ENCODE data around the gene DEFB123. TPM values are rescaled to one million over a fixed set of nuclear protein-coding genes. Genes with fewer than 3 reads are reported as not detected.
"Not testable (repeated sequence)": the region's sequence is repeated elsewhere in the genome, so short reads cannot be mapped to it uniquely, and the experiment has no call there.

DEFB123 gene, protein sequence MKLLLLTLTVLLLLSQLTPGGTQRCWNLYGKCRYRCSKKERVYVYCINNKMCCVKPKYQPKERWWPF
- not detected for total RNA-seq
- long read RNA-seq = 0 reads

DNA sequence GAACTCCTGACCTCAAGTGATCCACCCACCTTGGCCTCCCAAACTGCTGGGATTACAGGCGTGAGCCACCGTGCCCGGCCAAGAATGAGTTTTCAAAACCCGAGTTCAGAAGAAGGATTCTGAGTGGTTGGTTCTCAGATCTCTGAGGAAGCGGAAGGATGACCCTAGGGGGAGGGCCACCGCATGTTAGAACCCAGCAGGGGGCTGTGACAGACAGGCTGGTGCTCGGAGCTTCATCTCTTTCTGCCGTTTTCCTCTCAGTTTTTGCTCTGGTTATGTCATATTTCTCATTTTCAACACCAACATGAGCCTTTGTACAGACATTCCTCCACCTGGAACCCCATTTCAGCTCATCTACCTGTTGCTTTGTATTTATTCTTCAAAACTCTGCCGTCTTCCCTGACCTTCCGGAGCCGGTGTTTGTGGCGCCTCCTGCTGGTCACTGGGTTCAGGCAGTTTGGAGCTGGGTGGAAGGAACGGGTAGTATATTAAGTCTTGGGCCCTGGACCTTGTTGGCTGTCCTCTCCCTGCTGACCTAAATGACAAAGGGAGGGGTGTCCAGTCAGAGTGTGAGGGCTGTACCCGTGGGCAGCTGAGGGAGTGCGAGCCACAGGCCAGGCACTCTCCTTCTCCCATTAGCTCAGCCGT, at the start of gene DEFB123:
Gene DEFB123, plus strand, starts transcription at position 621 of the 648 bp plus-strand sequence. CDS start 67 bp downstream, outside the sequence.
- ATAC-seq (no peak), DNase-seq (no peak)
- intact Hi-C loops (cut with DNase I) = no loop called here

GRCh38 chr20:31392836-31393235, 47.6 kb upstream of the DEFB123 start:
- intact Hi-C loops (cut with DNase I) = no loop called here
- DNase-seq (no peak), ATAC-seq (no peak)

GRCh38 chr20:31394900-31395299, 45.5 kb upstream of the DEFB123 start:
- intact Hi-C loops (cut with DNase I) = no loop called here
- ATAC-seq (no peak), DNase-seq (no peak)

DNA sequence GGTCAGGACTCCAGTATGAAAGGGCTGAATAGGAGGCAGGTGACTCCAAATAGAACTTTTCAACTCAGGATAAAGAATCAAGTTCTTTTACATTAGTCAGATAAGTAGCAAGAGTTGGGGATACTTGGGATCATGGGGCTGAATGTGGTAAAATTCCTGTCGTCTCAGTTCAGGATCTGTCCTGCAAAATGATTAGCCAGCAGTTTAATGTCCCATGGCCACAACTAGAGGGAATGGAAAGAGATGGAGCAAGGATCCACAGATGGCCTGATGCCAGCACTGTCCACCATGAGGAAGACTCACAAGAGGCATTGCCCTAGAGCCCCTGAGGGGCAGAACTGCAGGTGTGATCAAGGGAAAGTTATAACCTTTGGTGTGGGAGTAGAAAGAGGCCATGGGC, 36.5 kb upstream of the DEFB123 start:
- DNase-seq (no peak), ATAC-seq (no peak)
- intact Hi-C loops (cut with DNase I) = no loop called here

DNA sequence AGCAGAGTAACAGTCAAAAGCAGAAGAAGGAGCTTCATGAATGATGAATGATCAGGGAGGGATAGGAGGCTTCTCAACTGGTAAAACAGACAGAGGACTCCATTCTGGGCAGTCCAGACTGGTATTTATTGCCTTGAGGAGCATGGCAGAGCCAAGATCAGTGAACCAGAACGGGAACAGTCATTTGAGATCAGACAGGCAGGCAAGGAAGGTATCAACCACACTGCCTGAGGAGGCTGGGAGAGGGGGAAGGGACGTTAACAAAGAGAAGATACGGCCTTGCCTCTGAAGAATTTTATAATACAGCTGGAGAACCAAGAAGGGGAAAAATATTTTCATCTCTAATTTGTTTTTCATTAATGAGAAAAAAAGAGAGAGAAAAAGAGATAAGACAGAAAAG, 34.3 kb upstream of the DEFB123 start, which contains the start of gene DEFB121:
Gene DEFB121, minus strand, starts transcription at position 101 of the 400 bp plus-strand sequence. Its CDS starts 63 bp downstream, at position 38.
- ATAC-seq (no peak), DNase-seq (no peak)
- intact Hi-C loops (cut with DNase I) = no loop called here

GRCh38 chr20:31410011-31410410, 30.4 kb upstream of the DEFB123 start:
- ATAC-seq (no peak), DNase-seq (no peak)
- intact Hi-C loops (cut with DNase I) = no loop called here

DNA sequence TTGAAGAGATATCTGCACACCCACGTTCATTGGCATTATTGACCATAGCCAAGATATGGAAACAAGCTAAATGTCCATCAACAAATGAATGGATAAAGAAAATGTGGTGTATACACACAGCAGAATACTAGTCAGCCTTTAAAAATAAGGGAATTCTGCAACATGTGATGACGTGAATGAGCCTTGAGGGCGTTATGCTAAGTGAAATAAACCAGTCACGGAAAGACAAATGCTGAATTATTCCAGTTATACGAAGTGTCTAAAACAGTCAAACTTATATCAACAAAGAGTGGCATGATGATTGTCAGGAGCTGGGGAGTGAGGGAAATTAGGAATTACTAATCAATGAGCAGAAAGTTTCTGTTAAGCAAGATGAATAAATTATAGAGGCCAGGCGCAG, 26.1 kb upstream of the DEFB123 start:
- ATAC-seq = no peak
- no peak for DNase-seq
- intact Hi-C loops (cut with DNase I) = no loop called here

DNA sequence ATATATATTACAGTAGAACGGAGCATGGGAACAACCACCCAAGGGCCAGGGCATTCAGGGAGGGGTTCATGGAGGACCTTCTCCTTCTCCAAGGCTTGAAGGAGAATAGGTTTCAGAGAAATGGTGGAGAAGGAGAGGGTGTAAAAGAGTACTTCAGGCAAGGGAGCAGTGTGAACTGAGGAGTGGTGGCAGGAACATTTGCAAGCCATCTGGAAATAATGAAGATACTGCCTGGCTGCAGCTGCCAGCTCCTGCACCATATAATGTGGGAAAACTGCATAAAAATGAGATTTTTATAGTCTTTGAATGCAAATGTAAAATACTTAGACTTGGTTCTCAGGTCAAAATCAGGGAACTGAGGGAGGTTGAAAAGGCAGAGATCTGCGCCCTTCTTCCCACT, 24.8 kb upstream of the DEFB123 start:
- intact Hi-C loops (cut with DNase I) = no loop called here
- ATAC-seq (no peak), DNase-seq (no peak)

DNA sequence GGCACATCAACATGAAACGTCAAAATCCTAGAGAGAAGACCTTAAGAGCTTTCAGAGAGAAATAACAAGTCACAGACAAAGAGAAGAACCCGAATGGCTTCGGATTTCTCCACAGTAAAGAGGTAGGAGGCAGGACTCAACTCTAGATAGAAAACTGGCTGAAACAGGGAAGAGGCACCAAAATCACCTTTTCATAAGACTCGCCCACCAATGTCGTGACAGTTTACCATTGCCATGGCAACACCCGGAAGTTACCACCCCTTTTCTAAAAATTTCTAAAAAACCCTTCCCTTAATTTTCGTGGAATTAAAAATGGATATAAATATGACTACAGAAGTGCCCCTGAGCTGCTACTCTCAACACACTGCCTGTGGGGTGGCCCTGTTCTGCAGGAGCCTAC, 22.1 kb upstream of the DEFB123 start:
- DNase-seq = no peak
- intact Hi-C loops (cut with DNase I) = no loop called here
- ATAC-seq = no peak

DNA sequence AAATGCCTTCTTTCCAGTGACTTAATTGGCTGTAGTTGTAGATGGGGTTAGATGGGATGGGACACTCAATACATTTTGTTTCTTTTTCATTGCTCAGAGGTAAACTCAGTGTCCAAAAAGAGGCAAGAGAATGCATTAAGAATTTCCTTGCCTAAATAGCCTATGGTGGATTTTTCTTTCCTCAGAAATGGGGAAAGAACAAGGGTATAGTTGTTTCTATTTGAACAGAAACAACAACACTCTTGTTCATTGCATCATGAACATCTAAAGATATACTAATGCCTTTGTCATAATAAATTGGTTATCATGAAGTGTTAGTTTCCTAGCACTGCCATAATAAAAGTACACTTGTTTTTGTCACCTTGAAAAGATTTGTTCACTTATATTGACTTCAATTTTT, 14.6 kb upstream of the DEFB123 start:
- DNase-seq = no peak
- ATAC-seq = no peak
- intact Hi-C loops (cut with DNase I) = no loop called here

- intact Hi-C loops (cut with DNase I); DNase-seq; ATAC-seq: not testable (repeated sequence)
Measured at GRCh38 chr20:31426891-31427551, 13.4 kb upstream of the DEFB123 start.

GRCh38 chr20:31427576-31427975, 12.9 kb upstream of the DEFB123 start:
- intact Hi-C loops (cut with DNase I); ATAC-seq; DNase-seq: not testable (repeated sequence)

DNA sequence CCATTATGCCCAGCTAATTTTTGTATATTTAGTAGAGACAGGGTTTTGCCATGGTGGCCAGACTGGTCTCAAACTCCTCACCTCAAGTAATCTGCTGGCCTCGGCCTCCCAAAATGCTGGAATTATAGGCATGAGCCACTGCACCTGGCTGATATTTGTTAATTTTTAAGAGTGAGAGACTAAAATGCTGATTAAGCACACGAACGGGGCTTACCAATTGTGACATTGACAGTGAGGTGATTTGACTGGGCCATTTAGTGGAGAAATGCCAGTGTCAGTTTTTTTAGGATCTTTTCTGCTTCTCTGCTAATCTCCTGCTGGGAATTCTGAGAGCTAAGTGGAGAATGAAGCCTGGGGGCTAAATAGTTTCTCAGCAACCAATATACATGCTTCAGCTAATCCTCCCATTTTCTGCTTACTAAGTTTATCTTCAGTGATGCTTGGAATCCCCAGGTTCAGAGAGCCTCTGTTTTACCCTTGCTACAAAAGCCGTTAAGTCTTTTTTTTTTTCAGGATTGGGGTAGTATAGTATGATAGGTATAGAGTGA, 9.8 kb upstream of the DEFB123 start:
- intact Hi-C loops (cut with DNase I) = no loop called here
- DNase-seq (no peak), ATAC-seq (no peak)

GRCh38 chr20:31446084-31446819, 5.8 kb downstream of the DEFB123 start:
- ATAC-seq (no peak), DNase-seq (no peak)
- intact Hi-C loops (cut with DNase I) = no loop called here

GRCh38 chr20:31449511-31450414, 9.3 kb downstream of the DEFB123 start:
- intact Hi-C loops (cut with DNase I) = no loop called here
- ATAC-seq (no peak), DNase-seq (no peak)

DNA sequence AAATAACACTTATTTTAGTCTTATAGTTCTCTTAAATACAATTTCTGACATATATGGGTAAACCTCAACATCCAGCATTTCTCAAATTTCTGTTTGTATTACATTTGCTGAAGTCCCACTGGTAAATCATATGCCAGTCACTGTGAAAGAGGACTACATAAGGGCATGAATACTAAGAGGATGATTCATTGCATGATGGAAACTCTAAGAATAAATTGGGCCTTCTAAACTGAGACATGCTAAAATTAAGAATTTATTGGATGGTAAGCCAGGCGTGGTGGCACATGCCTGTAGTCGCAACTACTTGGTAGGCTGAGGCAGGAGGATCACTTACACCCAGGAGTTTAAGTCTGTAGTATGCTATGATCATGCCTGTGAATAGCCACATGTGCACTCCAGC, 12.1 kb downstream of the DEFB123 start:
- ATAC-seq = no peak

GRCh38 chr20:31454361-31454760, 13.9 kb downstream of the DEFB123 start:
- ATAC-seq = no peak

More for the DNA sequence above, 12.1 kb downstream of the DEFB123 start:
- no peak for DNase-seq
- intact Hi-C loops (cut with DNase I) = no loop called here

DNA sequence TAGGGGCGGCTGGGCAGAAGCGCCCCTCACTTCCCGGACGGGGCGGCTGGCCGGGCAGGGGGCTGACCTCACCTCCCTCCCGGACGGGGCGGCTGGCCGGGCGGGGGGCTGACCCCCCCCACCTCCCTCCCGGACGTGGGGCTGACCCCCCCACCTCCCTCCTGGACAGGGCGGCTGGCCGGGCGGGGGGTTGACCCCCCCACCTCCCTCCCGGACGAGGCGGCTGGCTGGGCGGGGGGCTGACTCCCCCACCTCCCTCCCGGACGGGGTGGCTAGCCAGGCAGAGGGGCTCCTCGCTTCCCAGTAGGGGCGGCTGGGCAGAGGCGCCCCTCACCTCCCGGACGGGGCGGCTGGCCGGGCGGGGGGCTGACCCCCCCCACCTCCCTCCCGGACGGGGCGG, 30.5 kb downstream of the DEFB123 start:
- DNase-seq; ATAC-seq; intact Hi-C loops (cut with DNase I): not testable (repeated sequence)

More at GRCh38 chr20:31454361-31454760, 13.9 kb downstream of the DEFB123 start:
- intact Hi-C loops (cut with DNase I) = no loop called here
- no peak for DNase-seq
